GM19438 (cell line): Measurements from ENCODE around the gene CDH15.

Experiments
- ATAC-seq: cut with Tn5 transposase; IDR thresholded peaks from one replicate; pipeline ENCODE4 v1.9.1; 2021; ENCODE audit warnings: low read depth; ENCODE audit not compliant: unreplicated experiment

The CDH15 gene, protein sequence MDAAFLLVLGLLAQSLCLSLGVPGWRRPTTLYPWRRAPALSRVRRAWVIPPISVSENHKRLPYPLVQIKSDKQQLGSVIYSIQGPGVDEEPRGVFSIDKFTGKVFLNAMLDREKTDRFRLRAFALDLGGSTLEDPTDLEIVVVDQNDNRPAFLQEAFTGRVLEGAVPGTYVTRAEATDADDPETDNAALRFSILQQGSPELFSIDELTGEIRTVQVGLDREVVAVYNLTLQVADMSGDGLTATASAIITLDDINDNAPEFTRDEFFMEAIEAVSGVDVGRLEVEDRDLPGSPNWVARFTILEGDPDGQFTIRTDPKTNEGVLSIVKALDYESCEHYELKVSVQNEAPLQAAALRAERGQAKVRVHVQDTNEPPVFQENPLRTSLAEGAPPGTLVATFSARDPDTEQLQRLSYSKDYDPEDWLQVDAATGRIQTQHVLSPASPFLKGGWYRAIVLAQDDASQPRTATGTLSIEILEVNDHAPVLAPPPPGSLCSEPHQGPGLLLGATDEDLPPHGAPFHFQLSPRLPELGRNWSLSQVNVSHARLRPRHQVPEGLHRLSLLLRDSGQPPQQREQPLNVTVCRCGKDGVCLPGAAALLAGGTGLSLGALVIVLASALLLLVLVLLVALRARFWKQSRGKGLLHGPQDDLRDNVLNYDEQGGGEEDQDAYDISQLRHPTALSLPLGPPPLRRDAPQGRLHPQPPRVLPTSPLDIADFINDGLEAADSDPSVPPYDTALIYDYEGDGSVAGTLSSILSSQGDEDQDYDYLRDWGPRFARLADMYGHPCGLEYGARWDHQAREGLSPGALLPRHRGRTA

DNA sequence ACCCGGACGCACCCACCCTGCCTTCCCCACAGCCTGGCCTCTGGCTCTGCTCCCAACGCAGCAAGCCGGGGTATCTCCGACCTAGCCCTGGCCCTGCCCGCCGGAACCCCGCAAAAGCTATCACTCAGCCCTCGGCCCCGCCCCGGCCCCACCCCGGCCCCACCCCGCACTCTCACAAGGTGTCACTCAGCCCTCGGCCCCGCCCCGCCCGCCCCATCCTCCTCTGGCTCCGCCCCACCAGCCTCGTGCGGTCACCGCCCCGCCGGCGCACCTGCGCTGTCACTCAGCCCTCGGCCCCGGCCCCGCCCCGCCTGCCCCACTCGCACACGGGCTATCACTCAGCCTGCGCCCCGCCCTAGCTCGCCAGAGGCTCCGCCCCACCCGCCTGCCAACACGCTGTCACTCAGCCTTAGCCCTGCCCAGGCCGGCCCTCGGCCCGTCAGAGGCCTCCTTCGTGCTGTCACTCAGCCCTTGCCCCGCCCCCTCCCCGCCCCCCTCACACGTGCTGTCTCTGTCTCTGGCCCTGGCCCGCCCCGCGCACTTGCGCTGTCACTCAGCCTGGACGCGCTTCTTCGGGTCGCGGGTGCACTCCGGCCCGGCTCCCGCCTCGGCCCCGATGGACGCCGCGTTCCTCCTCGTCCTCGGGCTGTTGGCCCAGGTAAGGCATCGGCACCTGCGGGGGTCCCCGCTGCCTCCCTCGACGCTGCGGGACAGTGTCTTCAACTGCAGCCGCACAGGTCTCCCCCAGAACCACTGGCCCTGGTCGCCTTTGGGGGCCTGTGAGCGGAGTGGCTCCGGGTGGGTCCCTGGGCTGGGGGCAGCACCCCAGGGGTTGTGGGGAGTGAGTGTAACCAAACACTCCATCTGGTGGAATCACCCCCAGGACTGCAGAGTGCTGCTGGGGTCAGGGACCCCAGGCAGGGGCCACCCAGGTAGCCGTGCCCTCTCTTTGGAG is at the start of gene CDH15:
TSS of gene CDH15 (plus strand) at position 533 of the 955 bp plus-strand sequence. CDS start at position 617, 84 bp downstream.
- ATAC-seq, result peak; percentile 67

DNA sequence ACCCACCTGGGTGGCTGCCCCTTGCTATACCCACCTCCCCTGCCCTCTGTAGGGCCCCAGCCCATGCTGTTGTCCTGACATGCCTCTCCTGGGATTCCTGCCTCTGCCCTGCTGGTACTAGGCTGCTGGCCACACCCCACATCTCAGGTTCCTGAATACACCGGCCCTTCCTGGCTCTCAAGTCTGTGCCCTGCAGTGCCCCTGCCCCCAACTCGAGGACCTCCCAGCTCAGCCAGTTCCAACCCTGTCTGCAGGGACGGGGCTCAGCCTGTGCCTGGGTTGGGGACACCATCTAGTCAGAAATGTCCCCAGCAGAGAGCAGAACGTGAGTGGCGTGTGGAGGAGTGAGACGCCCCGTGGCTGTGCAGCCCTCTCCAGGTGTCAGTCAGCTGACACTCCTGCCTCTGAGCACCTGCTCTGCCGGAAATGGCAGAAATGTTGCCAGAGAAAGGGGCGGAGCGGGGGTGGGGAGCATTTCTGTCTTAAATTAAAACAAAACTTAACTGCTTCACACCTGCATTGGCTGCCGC is 49.2 kb upstream of the CDH15 start:
- ATAC-seq, result no peak

DNA sequence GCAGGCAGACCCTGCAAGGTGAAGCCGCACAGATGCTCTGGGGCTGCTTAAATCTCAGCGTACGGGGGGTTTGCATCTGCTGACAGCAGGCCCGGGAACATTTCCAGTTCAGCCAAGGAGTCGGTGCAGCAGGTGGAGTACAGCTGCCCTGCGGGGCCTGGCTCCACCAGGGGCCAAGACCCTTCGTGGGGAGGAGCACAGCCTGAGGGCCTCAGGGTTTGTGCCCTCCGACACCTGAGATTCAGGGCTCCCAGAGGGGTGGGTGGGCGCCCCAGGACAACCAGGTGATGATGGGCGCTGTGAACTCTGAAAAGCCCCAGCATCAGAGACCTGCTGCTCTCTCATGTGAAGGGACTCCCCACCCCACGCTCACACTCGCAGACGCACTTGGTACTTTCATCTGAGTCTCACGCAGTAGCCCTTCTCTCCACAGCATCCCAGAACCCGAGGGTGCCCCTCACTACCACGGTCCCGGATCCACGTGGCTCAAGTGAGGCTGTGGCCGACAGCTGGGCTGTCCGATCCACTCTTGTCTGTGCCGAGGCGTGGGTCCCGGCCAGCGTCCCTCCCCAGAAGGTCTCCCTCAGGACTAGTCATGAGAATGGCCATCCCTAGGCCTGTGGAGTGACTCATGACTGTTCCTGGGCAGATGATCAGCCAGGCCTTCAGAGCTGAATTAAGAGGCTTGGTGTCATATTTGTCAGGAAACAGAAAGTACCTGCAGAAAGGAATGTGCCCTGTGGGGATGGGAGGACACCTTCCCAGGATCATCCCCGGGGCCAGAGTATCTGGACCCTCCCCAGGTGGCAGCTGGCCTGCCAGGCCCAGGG is 48.3 kb upstream of the CDH15 start:
- ATAC-seq, result no peak

DNA sequence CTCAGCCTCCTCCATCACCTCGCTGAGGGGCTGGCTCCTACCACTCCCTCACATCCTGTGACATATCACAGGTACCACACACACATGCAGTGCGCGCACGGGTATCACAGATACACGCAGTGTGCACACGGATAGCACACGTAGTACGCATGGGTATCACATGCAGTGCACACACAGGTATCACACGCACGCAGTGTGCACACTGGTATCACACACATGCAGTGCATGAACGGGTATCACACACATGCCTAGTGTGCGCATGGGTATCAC is 47.8 kb upstream of the CDH15 start:
- ATAC-seq, result no peak

DNA sequence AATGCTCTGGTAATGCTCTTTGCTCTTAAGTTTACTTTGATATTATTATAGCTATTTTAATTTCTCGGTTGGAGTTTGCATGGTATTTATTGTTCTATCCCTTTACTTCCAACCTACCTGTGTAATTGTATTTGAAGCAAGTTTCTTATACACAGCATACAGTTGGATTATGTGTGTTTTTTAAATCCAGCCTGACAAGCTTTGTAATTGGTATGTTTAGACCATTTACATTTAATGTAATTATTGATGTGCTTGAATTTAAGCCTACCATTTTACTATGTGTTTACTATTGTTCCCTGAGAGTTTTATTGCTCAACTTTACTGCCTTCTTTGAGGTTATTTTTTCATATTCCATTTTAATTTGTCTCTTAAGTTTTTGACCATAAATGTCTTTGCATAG is 42.2 kb upstream of the CDH15 start:
- ATAC-seq, result no peak

DNA sequence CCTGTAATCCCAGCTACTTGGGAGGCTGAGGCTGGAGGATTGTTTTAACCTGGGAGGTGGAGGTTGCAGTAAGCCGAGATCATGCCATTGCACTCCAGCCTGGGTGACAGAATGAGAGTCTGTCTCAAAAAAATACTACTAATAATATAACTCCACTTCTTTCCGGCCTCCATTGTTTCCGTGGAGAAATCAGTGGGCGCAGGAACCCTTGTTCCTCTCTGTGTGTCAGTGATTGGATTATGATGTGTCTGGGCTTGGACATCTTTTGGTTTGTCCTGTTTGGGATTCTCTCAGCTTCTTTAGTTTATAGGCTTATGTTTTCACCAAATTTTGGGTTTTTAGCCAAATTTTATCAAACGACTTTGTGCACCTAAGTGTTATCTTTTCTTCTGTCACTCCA is 41.1 kb upstream of the CDH15 start:
- ATAC-seq, result no peak

DNA sequence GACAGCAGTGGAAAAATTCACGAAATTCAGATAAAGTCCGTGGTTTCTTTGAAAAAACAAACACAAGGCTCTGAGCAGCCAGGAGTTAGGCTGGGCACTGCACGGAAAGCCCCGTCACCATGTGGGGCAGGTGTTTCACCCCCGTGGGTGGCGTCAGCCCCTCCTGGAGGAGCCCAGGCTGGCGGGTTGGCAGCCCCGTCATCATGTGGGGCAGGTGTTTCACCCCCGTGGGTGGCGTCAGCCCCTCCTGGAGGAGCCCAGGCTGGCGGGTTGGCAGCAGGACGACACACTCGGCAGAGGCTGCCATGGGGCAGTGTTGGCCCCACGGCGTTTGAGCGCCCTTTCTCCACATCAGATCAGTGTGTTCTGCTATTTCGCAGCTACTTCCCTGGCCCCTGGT is 39.8 kb upstream of the CDH15 start:
- no peak for ATAC-seq

DNA sequence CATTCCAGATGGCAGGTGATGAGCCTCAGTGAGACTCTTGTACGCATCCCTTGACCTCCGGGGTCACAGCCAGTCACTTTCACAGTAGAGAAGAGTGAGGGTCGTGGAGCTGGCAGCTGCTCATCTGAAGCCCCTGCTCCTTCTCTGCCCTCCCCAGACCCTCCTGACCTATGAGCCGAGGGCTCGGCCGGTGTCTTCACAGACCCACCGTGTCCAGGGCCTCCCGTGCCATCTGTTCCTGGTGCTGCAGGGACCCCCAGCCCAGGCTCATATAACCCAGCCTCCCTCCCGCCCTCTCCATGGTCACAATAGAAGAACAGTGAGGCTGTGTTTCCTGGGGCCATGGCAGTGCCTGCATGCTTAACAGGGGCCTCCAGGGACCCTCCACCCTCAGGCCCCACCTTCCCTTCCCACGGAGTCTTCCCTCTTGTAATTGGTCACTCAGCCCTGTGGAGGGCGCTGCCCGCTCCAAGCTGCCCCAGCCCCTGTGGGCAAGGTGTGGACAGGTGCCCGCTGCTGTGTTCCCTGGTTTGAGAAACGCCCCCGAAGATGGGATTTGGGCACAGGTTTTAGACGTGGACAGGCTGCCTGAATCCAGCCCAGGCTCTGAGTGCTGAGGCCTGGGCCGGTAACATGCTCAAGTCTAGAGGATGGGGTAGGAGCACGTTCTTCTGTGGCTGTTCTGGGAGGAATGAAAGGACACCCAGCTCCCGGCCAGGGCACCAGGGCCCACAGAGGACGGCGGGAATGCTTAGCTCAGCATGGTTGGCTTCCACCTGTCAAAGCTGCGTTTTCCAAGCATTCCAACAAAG is 39.1 kb upstream of the CDH15 start:
- ATAC-seq, result no peak

DNA sequence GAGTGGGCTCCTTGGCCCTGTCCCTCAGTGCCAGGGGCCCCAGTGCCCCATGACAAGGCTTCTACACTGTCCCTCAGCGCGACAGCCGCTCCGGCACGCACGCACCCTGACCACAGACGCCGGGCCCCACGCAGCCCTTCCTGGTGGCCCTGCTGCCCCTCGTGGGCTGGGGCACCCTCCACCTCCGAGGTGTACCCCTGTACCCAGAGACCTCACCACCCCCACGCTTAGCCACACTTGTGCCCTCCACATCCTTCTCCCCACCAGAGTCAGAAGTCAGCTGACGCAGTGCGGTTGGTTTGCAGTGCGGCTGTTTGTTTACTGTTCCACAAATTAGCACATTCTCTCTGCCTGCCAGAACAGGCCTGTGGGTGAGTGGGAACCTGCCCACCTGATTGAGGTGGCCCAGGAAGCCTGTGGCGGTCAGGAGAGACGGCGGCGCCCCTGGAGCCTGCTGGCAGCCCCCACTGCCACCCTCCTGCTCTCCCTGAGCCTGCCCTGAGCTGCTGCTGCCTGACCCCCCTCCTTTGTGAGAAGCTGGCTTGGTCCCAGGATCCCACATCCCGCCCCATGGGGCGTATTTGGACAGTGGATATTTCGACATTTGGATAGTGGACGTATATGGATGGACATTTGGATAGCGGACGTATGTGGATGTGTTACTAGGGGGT is 38.0 kb upstream of the CDH15 start:
- no peak for ATAC-seq

DNA sequence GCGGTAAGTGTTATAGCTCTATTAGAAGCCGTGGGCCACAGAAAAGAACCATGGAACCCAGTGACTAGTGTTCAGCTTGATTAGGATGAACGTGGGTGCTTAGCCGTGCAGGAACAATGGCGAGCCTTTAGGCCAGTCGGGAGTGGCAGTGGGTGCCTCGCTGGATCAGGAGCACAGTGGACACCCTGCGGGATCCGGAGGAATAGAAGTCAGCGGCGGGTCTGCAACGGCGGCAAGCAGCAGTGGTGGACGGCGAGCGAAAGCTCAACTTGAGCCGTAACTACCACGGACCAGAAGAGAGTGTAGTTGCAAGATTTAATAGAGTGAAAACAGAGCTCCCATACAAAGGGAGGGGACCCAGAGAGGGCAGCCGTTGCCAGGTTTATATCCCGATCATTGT is 37.3 kb upstream of the CDH15 start:
- no peak for ATAC-seq

DNA sequence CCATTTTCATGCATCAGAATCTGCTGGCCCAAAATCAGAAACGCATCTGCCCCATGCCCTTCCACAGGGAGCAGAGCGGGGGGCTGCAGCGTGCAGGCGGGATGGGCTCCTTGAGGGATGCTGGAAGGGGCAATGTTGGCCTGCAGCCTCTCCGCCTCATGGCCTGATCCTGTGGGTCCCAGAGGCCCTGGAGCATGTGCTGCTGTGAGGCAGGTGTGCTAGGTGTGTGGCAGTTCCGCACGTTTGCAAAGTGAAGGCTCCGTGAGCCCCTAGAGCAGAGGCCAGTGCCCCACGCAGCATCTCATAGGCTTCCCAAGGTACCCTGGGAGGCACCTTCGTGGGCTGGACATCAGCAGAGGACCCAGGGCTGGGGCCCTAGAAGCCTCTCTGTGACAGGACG is 36.4 kb upstream of the CDH15 start:
- no peak for ATAC-seq

DNA sequence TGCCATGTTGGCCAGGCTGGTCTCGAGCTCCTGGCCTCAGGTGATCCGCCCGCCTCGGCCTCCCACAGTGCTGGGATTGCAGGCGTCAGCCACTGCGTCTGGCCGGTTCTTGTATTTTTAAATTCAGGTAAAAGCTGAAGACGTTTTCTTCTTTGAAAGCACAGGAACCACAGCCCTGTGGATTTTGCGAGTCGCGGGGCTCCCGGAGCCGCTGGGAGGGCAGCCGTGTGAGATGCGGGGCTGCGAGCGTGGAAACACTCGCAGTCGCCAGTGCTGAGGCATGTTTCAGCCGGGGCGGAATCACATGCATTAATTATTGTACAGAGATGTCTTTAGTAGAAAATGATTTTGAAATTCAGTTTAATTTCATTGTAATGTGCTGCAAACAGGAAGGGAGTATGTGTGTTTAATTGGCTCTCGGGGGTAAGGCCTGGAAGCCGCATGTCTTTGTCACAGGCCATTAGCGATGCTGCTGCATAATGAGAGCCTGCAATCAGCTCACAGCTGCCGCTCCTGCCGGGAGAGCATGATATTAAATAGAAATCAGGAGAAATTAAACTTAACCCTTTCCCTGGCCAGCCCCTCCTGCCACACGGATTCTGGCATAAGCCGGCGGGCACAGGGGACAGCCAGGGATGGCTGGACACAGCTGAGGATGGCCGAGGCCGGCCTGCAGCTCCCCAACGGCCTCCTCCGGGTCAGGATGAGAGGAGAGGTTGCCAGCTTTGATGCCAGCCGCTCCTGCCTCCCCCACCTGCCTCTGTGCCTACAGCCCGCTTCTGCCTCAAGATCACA is 35.4 kb upstream of the CDH15 start:
- no peak for ATAC-seq

DNA sequence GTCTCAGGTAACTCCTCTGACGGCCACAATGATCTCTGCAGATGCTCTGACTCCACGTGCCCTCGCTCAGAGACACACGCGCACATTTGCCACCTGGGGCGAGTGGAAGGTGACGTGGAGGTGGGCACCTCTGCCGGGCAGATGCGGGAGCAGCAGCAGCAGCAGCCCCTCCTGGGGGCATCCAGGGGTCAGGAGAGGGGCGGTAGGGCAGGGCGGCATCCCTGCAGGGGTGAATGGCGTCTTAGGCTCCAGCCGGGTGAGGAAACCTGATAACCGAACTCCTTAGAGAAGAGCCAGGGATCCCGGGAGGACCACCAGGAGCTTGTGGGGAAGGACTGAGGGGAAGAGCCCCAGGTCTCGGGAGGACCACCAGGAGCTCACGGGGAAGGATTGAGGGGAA is 34.6 kb upstream of the CDH15 start:
- no peak for ATAC-seq

DNA sequence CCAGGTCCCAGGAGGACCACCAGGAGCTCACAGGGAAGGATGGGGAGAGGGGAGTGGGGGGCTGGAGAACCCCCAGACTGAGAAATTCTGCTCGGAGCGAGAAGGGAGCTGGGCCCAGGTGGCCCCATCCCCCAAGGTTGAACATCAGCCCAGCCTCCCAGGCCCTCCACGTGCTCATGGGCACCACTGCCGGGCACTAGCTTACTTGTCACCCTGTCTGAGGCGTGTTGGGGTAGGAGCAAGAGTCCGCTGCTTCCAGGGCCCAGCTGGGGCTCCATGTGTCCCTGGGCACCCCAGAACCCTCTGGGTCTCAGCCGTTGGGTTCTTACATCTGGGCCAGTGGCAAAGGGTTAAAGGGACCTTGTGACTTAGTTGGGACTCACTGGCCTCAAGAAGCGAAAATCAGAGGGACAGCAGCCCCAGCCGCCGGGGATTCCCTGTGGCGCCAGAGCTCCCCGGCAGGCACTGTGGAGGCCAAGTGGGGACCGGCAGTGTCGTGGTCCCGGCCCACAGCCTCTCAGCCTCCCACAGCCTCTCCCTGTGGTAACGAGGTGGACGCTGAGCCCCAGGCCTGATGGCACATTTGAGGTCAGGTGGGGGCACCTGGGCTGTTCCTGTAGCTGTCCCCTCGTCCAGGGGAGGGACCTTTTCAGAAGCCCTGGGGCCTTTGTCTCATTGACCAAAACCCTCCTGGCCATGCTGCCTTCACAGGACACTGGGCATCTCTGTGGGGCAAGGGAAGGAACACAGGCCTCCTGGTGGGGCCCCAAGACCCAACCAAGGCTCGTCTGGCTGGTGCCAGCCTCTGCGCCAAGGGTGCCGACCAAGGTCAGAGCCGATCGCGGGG is 33.7 kb upstream of the CDH15 start:
- ATAC-seq, result no peak

DNA sequence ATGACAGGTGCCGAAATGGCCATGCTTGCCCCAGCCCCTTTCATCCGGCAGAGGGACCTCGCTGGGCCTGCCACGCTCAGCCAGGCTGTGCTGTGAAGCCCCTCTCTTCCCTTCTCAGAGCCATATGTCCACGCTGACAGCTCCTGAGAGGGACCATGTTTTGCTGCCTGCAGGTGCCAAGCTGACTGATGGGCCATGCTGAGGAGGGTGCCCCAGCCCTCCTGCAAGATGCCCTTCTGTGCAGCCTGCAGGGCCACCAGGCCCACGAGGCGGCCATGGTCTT is 33.1 kb upstream of the CDH15 start:
- no peak for ATAC-seq

DNA sequence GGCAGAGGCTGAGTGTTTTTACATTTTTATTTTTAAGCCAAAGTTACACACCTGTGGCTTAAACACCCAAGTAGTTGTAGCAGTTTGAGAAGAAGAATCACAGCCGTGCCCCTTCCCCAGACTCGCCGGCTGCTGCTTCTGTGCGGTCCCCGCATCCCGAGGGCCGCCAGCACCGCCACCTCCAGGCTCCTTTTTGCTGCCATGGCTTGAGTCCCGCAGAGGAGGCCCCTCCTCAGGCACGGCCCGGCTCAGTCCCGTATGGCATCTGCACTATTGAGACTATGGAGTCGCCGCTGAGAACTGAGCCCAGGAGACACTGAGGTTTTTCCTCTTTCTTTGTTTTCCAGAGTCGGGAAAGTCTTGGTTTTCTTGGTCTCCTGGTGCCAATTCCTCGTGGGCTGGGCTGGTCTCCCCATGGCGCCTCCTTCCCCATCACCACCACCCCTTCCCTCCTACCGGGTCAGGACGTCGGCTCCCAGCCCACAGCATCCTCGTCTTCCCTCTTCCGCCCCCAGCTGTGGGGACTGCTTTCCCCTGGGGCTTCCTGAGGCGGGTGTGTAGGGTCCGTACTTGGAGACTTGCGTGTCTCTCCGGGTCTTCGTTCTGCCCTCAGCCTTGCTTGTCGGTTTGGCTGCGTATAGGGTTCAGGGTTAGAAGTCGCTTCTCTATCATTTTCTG is 32.6 kb upstream of the CDH15 start:
- ATAC-seq, result no peak
